Lower leg skin (tissue), 4 donors: Measurements from ENCODE around the gene NXPH2. TPM values are rescaled to one million over a fixed set of nuclear protein-coding genes. Genes with fewer than 3 reads are reported as not detected.
"Not testable (repeated sequence)": the region's sequence is repeated elsewhere in the genome, so short reads cannot be mapped to it uniquely, and the experiment has no call there.

Experiments used
- DNase-seq, 2 donors: peaks; one replicate each; pipeline ENCODE4 v3.0.0-alpha.2; 2019; ENCODE audit warnings: low spot score in 2 of 2
- H3K4me3 ChIP-seq: fragments of 200-600 bp; sonication (generic); 2 replicates; pipeline ENCODE4 v1.5.1; 2017; ENCODE audit warnings: mild to moderate bottlenecking, low read depth; ENCODE audit not compliant: poor library complexity, severe bottlenecking
- CTCF ChIP-seq, 3 donors: fragments of 450-650 bp; IDR thresholded peaks; one replicate each; pipeline ENCODE4 v1.5.1; 2016; ENCODE audit warnings: antibody characterized with exemption in 3 of 3, mild to moderate bottlenecking in 3 of 3, moderate library complexity in 2 of 3
- POLR2A ChIP-seq, 2 donors: fragments of 450-650 bp; IDR thresholded peaks; one replicate each; pipeline ENCODE4 v1.6.1; 2016 to 2017; ENCODE audit warnings: antibody characterized with exemption in 2 of 2, mild to moderate bottlenecking in 1 of 2, moderate library complexity in 1 of 2
- WGBS, 2 donors: methylation state at CpG; one replicate each; pipeline ENCODE4 v1.1.5; 2018; 5-methylcytosine and 5-hydroxymethylcytosine counted together
- intact Hi-C: fragments of 100-400 bp; cut with DNase I; formaldehyde crosslinking; loops from one replicate; pipeline ENCODE4 v1.15.0; 2023; ENCODE audit warnings: low total_unique reads
- total RNA-seq, 4 donors: library from RNA; depleted of rRNA; stranded (reverse); fragments of >200 nt; gene quantifications; one replicate each; pipeline ENCODE4 v1.1.0, GENCODE V29; 2016

The NXPH2 gene
- total RNA-seq, 4 donors from 2014 or later: not detected

DNA sequence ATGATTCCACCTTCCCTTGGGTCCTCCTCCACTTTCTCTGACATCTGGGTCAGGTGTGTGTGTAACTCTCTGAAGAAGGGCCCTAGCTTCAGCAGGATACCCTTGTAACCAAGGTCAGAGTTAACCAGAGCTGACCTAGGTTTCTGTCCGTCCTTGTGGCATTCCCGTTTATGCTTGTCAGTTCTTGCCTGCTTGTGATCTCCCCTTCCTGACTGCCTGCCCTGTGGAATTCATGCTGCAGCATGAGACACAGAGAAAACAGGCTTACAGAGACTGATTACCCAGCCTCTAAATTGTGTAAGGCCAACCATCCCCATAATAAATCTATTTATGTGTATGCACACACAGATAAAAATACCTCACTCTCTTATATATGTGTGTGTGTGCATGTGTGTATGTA lies 22.8 kb downstream of the NXPH2 start:
- DNase-seq: no peak
- no peak overlapping the region for H3K4me3 ChIP-seq
- TF ChIP-seq POLR2A (IDR thresholded peaks at IDR 0.05): no peak
- TF ChIP-seq CTCF (IDR thresholded peaks at IDR 0.05): no peak
- 52 to 58% methylated on average over 2 of the region's 2 CpGs for WGBS, 2 donors
- intact Hi-C loops: no loop called here

GRCh38 chr2:138752197-138752956 lies 27.8 kb downstream of the NXPH2 start:
- no peak for DNase-seq
- 45 to 55% methylated on average over 7 of the region's 7 CpGs for WGBS, 2 donors
- no peak overlapping the region for H3K4me3 ChIP-seq
- TF ChIP-seq CTCF (IDR thresholded peaks at IDR 0.05) (no peak), POLR2A (IDR thresholded peaks at IDR 0.05) (no peak)
- intact Hi-C loops: no loop called here

DNA sequence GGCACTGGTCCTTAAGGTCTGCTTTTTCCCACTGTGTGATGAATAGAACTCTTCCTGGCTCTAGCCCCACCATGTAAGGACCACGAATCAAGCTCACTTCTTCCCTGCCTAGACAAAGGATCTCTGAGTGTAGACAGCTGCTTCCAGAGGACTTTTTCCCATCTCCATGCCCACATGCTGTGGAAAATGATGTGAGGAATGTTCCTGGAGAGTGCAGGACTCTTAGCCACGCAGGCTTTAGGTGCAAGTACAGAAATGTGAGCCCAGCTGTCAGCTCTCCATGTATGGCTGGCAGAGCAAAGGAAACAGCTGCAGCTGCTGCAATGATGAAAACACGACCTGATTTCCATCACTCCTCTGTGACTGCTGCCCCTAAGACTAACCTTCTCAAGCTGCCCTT lies 35.5 kb downstream of the NXPH2 start:
- WGBS, 2 donors: 16 to 27% methylated on average over 3 of the region's 3 CpGs
- no peak for DNase-seq
- no peak for TF ChIP-seq POLR2A (IDR thresholded peaks at IDR 0.05)
- no peak for TF ChIP-seq CTCF (IDR thresholded peaks at IDR 0.05)
- H3K4me3 ChIP-seq: no peak overlapping the region
- intact Hi-C loops: no loop called here

GRCh38 chr2:138742441-138743057 lies 37.6 kb downstream of the NXPH2 start:
- DNase-seq: no peak
- intact Hi-C loops: no loop called here
- H3K4me3 ChIP-seq: no peak overlapping the region
- 87 to 89% methylated on average over 4 of the region's 4 CpGs for WGBS, 2 donors
- TF ChIP-seq POLR2A (IDR thresholded peaks at IDR 0.05) (no peak), CTCF (IDR thresholded peaks at IDR 0.05) (no peak)

DNA sequence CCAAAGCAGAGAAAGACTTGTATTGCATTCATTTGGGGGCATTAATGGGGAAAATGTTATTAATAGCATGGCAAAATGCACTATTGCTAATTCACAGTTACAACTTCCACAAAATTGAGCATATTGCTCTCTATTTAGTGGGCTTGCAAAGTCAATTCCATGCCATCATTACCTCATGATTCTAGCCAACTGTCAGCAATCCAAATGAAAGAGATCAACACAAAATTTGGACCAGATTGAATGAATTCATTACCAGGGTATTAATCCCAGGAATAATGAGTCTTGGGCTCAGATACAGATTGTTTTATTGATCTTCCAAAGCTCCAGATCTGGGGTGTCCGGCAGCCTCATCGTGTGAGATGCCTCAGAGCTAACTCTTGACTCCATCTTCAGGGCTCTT lies 38.3 kb downstream of the NXPH2 start:
- H3K4me3 ChIP-seq: no peak overlapping the region
- intact Hi-C loops: no loop called here
- TF ChIP-seq POLR2A (IDR thresholded peaks at IDR 0.05) (no peak), CTCF (IDR thresholded peaks at IDR 0.05) (no peak)
- WGBS, 2 donors: 87 to 97% methylated on average over 2 of the region's 2 CpGs
- DNase-seq: no peak

DNA sequence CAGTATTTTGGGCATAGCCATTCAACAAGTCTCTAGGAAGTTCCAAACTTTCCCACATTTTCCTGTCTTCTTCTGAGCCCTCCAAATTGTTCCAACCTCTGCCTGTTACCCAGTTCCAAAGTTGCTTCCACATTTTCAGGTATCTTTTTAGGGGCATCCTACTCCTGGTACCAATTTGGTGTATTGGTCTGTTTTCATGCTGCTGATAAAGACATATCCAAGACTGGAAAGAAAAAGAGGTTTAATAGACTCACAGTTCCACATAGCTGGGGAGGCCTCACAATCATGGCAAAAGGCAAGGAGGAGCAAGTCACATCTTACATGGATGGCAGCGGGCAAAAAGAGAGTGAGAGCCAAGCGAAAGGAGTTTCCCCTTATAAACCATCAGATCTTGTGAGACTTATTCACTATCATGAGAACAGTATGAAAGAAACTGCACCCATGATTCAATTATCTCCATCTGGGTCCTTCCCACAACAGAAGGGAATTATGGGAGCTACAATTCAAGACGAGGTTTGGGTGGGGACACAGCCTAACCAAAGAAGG lies 43.1 kb downstream of the NXPH2 start:
- intact Hi-C loops, H3K4me3 ChIP-seq, DNase-seq: not testable (repeated sequence)
- WGBS, 2 donors: 70 to 89% methylated on average over 3 of the region's 3 CpGs
